Hematopoietic multipotent progenitor cell treated with erythropoietin and hydrocortisone succinate and interleukin-3 and kit ligand, for 4 days (in vitro differentiated cells): ENCODE results near the gene BRD2.

Experiments used
- DNase-seq: peaks from one replicate; pipeline ENCODE4 v3.0.0-alpha.2; 2015

The BRD2 gene

GRCh38 chr6:32973144-32974015, 5.0 kb downstream of the BRD2 start:
- DNase-seq, result peak; percentile 73

DNA sequence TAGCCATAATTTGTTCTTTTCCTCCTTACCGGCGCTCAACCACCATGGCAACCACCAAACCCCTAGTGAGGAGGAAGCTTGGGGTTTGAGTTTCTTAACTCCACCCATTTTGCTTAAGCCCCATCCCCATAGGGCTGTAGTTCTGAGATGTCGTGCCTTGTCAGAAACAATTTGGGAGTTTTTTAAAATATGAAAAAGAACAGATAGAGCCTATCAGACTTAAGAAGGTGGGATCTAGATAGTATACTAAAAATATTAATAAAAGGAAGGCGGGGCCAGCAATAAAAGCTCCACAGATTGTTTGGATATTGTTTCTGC, 5.6 kb downstream of the BRD2 start:
- peak; percentile 85 for DNase-seq

DNA sequence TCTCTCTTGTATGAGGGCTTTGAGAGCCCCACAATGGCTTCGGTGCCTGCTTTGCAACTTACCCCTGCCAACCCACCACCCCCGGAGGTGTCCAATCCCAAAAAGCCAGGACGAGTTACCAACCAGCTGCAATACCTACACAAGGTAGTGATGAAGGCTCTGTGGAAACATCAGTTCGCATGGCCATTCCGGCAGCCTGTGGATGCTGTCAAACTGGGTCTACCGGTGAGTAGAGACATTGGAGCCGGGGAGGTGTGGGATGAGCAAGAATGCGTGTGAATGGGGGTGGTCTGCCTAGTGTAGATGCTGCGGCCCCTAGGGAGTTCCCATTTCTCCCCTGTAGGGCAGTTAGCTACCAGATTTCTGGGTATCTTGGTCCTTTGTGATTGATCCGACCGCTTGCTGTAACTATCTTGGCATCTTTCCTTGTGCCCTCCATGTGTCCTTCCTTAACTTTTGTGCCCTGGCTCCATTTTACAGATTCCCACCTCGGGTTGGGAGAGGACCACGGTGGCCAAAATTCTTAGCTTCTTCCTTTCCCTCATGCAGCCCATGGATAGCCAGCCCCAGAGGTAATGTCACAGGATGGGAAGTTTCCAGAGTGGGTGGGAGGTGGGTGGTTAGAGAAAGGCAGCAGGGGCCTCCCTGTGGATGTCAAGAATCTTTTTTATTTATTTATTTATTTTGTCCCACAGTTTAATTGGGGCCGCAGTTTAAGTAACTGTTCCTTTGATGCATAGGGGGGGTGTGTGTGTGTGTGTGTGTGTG, 6.3 kb downstream of the BRD2 start:
- DNase-seq, result no peak

- no peak for DNase-seq
Measured at GRCh38 chr6:32975886-32976285, 7.5 kb downstream of the BRD2 start.

- DNase-seq, result no peak
Measured at GRCh38 chr6:32976334-32977069, 8.1 kb downstream of the BRD2 start.

GRCh38 chr6:32977272-32977952, 9.0 kb downstream of the BRD2 start:
- no peak for DNase-seq

- no peak for DNase-seq
Measured at GRCh38 chr6:32977953-32978324, 9.5 kb downstream of the BRD2 start.

GRCh38 chr6:32979720-32980487, 11.5 kb downstream of the BRD2 start:
- no peak for DNase-seq

DNA sequence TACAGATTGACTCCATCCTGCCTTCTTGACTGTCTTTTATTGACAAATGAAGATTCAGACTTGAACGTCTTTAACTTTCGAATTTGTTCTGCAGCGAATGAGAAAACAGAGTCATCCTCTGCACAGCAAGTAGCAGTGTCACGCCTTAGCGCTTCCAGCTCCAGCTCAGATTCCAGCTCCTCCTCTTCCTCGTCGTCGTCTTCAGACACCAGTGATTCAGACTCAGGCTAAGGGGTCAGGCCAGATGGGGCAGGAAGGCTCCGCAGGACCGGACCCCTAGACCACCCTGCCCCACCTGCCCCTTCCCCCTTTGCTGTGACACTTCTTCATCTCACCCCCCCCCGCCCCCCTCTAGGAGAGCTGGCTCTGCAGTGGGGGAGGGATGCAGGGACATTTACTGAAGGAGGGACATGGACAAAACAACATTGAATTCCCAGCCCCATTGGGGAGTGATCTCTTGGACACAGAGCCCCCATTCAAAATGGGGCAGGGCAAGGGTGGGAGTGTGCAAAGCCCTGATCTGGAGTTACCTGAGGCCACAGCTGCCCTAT, 12.2 kb downstream of the BRD2 start:
- no peak for DNase-seq

GRCh38 chr6:32982084-32982701, 13.8 kb downstream of the BRD2 start:
- DNase-seq, result peak; percentile 54

GRCh38 chr6:32982702-32983492, 14.5 kb downstream of the BRD2 start:
- no peak for DNase-seq

DNA sequence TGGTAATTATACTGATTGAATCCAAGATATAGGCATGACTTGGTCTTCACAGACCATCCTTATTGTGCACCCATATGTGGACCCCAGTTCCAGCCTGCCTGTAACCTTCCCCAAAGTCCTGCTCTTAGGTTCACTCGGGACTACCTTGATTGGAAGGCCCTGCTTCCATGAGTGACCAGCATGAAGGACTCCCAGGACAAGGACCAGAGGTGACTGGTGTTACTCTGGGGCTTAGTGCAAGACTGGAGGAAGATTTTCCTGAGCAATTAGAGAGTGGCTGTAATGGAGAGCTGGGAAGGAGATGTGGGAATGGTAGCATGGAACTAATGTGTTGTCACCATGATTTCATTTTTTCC, 15.1 kb downstream of the BRD2 start:
- no peak for DNase-seq

DNA sequence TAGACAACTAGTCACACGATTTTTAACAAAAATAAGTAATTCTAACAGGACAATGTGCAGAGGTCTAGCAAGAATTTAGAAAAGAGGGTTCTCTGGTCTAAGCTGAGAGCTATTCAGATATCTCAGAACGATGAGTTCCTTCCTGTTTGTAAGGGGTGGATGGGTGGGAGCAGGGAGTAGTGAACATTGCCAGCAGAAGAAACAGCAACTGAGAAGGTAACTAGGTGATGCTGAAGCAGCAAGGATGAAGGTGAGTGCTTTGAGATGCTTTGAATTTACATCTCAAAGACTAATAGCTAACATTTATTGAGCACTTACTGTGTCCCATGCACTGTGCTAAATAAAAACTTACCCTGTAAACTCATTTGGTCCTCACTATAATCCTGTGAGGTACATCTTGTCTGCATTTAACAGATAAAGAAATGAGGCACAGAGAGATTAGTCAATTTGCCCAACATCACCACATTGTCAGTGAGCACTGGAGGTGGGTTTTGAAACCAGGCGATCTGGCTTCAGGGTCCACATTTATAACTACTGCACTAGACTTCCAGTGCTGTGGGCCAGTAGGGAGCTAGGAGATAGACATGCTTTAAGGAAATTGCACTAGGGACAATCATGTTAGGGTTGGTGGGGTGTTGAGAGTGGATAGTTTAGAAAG, 15.7 kb downstream of the BRD2 start:
- DNase-seq, result peak; percentile 65

GRCh38 chr6:32984622-32985389, 16.4 kb downstream of the BRD2 start:
- DNase-seq, result peak; percentile 95

GRCh38 chr6:32989368-32989767, 21.0 kb downstream of the BRD2 start:
- no peak for DNase-seq

DNA sequence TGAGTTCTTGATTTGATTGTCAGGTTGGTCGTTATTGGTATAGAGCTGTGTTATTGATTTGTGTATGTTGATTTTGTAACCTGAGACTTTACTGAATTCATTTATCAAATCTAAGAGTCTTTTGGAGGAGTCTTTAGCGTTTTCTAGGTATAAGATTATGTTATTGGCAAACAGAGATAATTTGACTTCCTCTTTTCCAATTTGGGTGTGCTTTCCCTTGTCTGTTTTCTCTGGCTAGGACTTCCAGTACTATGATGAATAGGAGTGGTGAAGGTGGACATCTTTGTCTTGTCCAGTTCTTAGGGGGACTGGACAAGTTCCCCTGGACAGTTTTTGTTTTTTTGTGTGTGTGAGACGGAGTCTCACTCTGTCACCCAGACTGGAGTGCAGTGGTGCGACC, 23.6 kb downstream of the BRD2 start:
- DNase-seq, result no peak

DNA sequence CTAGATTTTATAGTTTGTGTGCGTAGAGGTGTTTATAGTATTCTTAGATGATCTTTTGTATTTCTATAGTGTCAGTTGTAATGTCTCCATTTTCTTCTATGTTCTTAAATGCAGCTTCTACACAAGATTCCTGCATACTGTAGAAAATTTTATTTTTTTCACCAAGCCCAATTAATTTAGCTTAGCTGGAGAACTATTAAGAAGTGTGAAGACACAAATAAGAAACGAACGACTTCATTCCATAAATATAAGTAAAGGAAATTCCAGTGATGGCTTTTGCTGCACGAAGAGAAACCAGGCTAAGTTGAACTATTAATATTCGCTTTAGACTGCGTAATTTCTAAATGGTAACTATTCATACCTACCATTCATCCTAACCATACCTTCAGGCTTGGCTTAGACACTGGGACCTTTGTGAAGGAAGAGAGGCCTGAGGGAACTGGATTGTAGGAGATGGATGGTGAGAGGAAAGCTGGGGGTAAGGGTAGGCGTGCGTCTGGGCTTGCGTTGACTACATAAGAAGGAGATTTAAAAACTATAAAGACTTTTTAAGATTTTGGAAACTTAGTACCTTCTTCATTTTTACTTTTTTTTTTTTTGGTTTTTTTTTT, 25.1 kb downstream of the BRD2 start:
- no peak for DNase-seq

DNA sequence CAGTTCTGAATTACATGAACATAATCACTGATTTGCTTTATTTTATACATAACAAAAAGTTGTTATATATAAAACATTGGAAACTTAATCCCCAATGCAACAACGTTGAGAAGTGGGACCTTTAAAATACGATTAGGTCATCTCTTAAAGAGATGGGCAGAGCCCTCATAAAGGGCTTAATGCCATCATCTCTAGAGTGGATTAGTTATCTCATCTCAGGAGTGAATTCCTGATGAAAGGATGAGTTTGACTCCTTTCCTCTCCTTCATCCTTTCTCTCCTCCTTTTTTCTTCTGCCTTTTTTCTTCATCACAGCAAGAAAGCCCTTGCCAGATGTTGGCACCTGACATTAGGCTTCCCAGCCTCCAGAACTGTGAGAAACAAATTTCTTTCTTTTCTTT, 27.1 kb downstream of the BRD2 start:
- no peak for DNase-seq

DNA sequence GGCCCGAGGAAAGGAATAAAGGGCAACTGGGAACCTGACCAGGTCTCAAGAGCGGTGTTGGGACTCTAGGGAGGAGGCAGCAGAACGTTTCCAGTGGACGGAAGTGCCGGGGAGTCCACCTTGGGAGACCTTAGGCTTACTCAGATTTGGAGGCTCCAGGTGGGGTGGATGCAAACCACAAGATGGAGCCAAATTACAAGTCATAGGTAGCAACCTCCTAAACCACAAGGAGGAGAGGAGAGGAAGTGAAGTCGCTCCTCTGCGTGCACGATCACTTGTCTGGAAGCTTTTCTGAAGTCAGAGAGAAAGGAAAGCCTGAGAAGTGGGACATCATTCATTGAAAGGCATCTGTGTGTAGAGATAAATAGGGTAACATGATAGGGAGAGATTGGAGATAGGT, 31.7 kb downstream of the BRD2 start:
- DNase-seq, result peak; percentile 64
